Measurements from ENCODE around the gene HEXA.

HEXA gene

GRCh38 chr15:72375501-72375845 is 341 bp downstream of the HEXA start:
- peak in 7 of 56 donors; percentile 31 to 63 (median 57) for DNase-seq

- DNase-seq = no peak
These were observed 3.5 kb downstream of the HEXA start for GRCh38 chr15:72372361-72372760.

- no peak for DNase-seq
These were observed 5.8 kb downstream of the HEXA start for GRCh38 chr15:72369964-72370363.

- peak in 4 of 56 donors; percentile 2 to 10 (median 4) for DNase-seq
These were observed 6.9 kb downstream of the HEXA start for GRCh38 chr15:72368899-72369298.

- DNase-seq = no peak
These were observed 7.5 kb downstream of the HEXA start for GRCh38 chr15:72368325-72368724.

- DNase-seq = peak in 1 of 56 donors; percentile 6
These were observed 10.0 kb downstream of the HEXA start for GRCh38 chr15:72365844-72366243.

GRCh38 chr15:72361176-72361575 is 14.6 kb downstream of the HEXA start:
- no peak for DNase-seq

GRCh38 chr15:72358650-72359171 is 17.1 kb downstream of the HEXA start:
- peak in 21 of 56 donors; percentile 1 to 46 (median 15) for DNase-seq

- no peak for DNase-seq
These were observed 17.7 kb downstream of the HEXA start for GRCh38 chr15:72358121-72358520.

- DNase-seq = no peak
These were observed 21.3 kb downstream of the HEXA start for GRCh38 chr15:72354496-72354895.

- DNase-seq = no peak
These were observed 22.5 kb downstream of the HEXA start for GRCh38 chr15:72353266-72353665.

GRCh38 chr15:72345806-72346205 is 30.0 kb downstream of the HEXA start:
- DNase-seq = no peak

- no peak for DNase-seq
These were observed 30.5 kb downstream of the HEXA start for GRCh38 chr15:72345280-72345679.

GRCh38 chr15:72344602-72345001 is 31.2 kb downstream of the HEXA start:
- DNase-seq = no peak

GRCh38 chr15:72342385-72342784 is 33.4 kb downstream of the HEXA start:
- peak in 2 of 56 donors; percentile 5 to 10 for DNase-seq

GRCh38 chr15:72341361-72341760 is 34.5 kb downstream of the HEXA start:
- no peak for DNase-seq

- no peak for DNase-seq
These were observed 35.4 kb downstream of the HEXA start for GRCh38 chr15:72340366-72340765.

GRCh38 chr15:72339777-72340177 is 36.0 kb downstream of the HEXA start:
- peak in 18 of 56 donors; percentile 4 to 54 (median 17) for DNase-seq

- no peak for DNase-seq
These were observed 37.0 kb downstream of the HEXA start for GRCh38 chr15:72338617-72339321.

- DNase-seq = no peak
These were observed 37.7 kb downstream of the HEXA start for GRCh38 chr15:72338148-72338547.

GRCh38 chr15:72334842-72335241 is 41.0 kb downstream of the HEXA start:
- DNase-seq = no peak

GRCh38 chr15:72331021-72331420 is 44.8 kb downstream of the HEXA start:
- DNase-seq = no peak

- no peak for DNase-seq
These were observed 52.1 kb downstream of the HEXA start for GRCh38 chr15:72323752-72324151.

Measured in amygdala (tissue), 56 donors.